Stimulated activated CD8-positive, alpha-beta memory T cell treated with anti-CD3 and anti-CD28 coated beads, Interleukin-2, amount 100 ng/mL, for 48 hours (primary cell): ENCODE measurements around the gene CLSTN1.

Source experiments
- DNase-seq, 2 donors: peaks; one replicate each; pipeline ENCODE4 v3.0.0-alpha.2; 2020; ENCODE audit warnings: low read depth in 2 of 2

The CLSTN1 gene

GRCh38 chr1:9680828-9681227, 142.9 kb downstream of the CLSTN1 start:
- DNase-seq: no peak

- DNase-seq: no peak
These were observed 143.7 kb downstream of the CLSTN1 start for GRCh38 chr1:9680091-9680490.
